Psoas muscle (tissue), 8 donors: ENCODE measurements around the gene LEUTX. TPM values are rescaled to one million over a fixed set of nuclear protein-coding genes. Genes with fewer than 3 reads are reported as not detected.

Source experiments
- ATAC-seq, 4 donors: fragments of 200-7000 bp; cut with Tn5 transposase; one replicate each; pipeline ENCODE4 v1.9.1; 2020; ENCODE audit warnings: moderate library complexity in 3 of 4, mild to moderate bottlenecking in 2 of 4
- DNase-seq, 2 donors: peaks; one replicate each; pipeline ENCODE4 v3.0.0-alpha.2; 2020
- H3K27ac ChIP-seq: fragments of 200-600 bp; one replicate; pipeline ENCODE4 v1.8.0; 2022
- H3K27me3 ChIP-seq, 3 donors: fragments of 200-600 bp in 1 of 3; one replicate each; pipeline versions ENCODE4 v1.6.1 to v1.8.0; 2013 to 2022; ENCODE audit warnings: low read length in 2 of 3, mild to moderate bottlenecking in 2 of 3, moderate library complexity in 1 of 3; ENCODE audit not compliant: insufficient read depth in 3 of 3
- H3K36me3 ChIP-seq, 2 donors: fragments of 200-600 bp in 1 of 2; one replicate each; pipeline versions ENCODE4 v1.6.1 to v1.8.0; 2013 to 2022; ENCODE audit warnings: low read depth in 1 of 2, mild to moderate bottlenecking in 1 of 2, moderate library complexity in 1 of 2; ENCODE audit not compliant: insufficient read depth in 1 of 2
- H3K4me1 ChIP-seq: fragments of 200-600 bp; one replicate; pipeline ENCODE4 v1.8.0; 2022
- H3K4me3 ChIP-seq: fragments of 200-600 bp; one replicate; pipeline ENCODE4 v1.8.0; 2022; ENCODE audit warnings: mild to moderate bottlenecking
- H3K9me3 ChIP-seq: fragments of 200-600 bp; one replicate; pipeline ENCODE4 v1.8.0; 2022
- WGBS, 3 donors: extraction: QIAGEN DNeasy Blood & Tissue Kit; methylation state at CpG; one replicate each; pipeline versions ENCODE4 v1.1.6 to v1.1.7; 2013; 5-methylcytosine and 5-hydroxymethylcytosine counted together
- intact Hi-C, 2 donors: fragments of 100-400 bp; cut with DNase I; formaldehyde crosslinking; loops; one replicate each; pipeline versions ENCODE4 v1.11.0 to v1.14.2; 2022
- polyA plus RNA-seq, 3 donors: library from polyadenylated mRNA; stranded (reverse); fragments of 200-250 nt; gene quantifications; one replicate each; pipeline ENCODE4 v1.2.3, GENCODE V29; 2013
- total RNA-seq, 4 donors: library from RNA; stranded (reverse); fragmentation: NEBNext Ultra II Directional in 2 of 4; extraction: Animal tissue kit (Norgen Biotek cat#: 25700) in 2 of 4; gene quantifications; one replicate each; pipeline versions ENCODE4 v1.2.1 to v1.2.4, GENCODE V29; 2021 to 2023
- TF ChIP-seq, protein P1 (sequence below): fragments of 200-600 bp; IDR thresholded peaks from one replicate; pipeline ENCODE4 v1.8.0; 2022; ENCODE audit warnings: antibody characterized with exemption
- donor health status: healthy with polysubstance abuse.
- donor health status: DM: no; HTN: no; CAD: no; lungs with moderate emphysema.
- donor health status: Bipolar disorder and iron deficiency.
- donor health status: healthy.
- donor health status: DM: yes; HTN: yes; CAD: no.
- donor health status: DM: no; HTN: no; CAD: no.
- donor health status: DM: no; HTN: no; CAD: no.
- donor health status: DM: yes; HTN: yes; CAD: no.

Gene LEUTX
- total and polyA plus RNA-seq, 7 donors = not detected

GRCh38 chr19:39829702-39830275, 51.1 kb downstream of the LEUTX start:
- H3K9me3 ChIP-seq = no peaks in the 10 kb centered on the region
- peaks cover 6 to 72% of the 10 kb centered on the region in 2 donors for H3K36me3 ChIP-seq
- ATAC-seq = no peak
- intact Hi-C loops = no loop called here
- peaks cover 44% of the 10 kb centered on the region for H3K4me1 ChIP-seq
- no peaks in the 10 kb centered on the region for H3K27me3 ChIP-seq
- WGBS, 3 donors = 78 to 89% (median 80%) methylated on average over 10 of the region's 10 CpGs
- H3K4me3 ChIP-seq = peak overlapping the region; percentile 28
- no peak for DNase-seq
- TF ChIP-seq, protein P1, sequence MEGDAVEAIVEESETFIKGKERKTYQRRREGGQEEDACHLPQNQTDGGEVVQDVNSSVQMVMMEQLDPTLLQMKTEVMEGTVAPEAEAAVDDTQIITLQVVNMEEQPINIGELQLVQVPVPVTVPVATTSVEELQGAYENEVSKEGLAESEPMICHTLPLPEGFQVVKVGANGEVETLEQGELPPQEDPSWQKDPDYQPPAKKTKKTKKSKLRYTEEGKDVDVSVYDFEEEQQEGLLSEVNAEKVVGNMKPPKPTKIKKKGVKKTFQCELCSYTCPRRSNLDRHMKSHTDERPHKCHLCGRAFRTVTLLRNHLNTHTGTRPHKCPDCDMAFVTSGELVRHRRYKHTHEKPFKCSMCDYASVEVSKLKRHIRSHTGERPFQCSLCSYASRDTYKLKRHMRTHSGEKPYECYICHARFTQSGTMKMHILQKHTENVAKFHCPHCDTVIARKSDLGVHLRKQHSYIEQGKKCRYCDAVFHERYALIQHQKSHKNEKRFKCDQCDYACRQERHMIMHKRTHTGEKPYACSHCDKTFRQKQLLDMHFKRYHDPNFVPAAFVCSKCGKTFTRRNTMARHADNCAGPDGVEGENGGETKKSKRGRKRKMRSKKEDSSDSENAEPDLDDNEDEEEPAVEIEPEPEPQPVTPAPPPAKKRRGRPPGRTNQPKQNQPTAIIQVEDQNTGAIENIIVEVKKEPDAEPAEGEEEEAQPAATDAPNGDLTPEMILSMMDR = no peak
- H3K27ac ChIP-seq = peak overlapping the region; percentile 88

GRCh38 chr19:39830406-39830805, 51.8 kb downstream of the LEUTX start:
- intact Hi-C loops = no loop called here
- peak overlapping the region; percentile 28 for H3K4me3 ChIP-seq
- H3K9me3 ChIP-seq = no peaks in the 10 kb centered on the region
- WGBS, 3 donors = 84 to 90% (median 85%) methylated on average over 18 of the region's 18 CpGs
- ATAC-seq (no peak), DNase-seq (no peak)
- TF ChIP-seq, protein P1 = no peak
- H3K36me3 ChIP-seq = peaks cover 6 to 75% of the 10 kb centered on the region in 2 donors
- H3K27ac ChIP-seq = peak overlapping the region; percentile 88
- no peaks in the 10 kb centered on the region for H3K27me3 ChIP-seq
- peaks cover 37% of the 10 kb centered on the region for H3K4me1 ChIP-seq

DNA sequence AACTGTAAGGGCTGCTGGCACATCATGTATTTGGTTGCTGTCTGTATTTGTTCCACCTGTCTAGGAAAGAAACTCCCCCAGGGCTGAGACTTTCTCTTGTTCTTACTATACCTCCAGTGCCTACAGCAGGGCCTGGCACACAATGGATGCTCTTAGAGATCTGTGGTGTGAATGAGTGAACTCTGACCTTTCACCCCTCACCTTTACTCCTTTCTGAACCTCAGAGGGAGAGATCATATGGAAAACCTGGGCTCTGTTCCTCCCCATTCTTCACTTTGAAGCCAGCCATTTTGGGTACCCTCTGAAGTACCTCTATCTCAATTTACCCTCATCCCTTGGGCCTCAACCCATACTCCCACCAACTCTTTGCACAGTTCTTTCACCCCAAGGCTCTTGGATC, 52.2 kb downstream of the LEUTX start:
- no peaks in the 10 kb centered on the region for H3K27me3 ChIP-seq
- peak overlapping the region; percentile 90 for H3K4me3 ChIP-seq
- H3K4me1 ChIP-seq = peaks cover 33% of the 10 kb centered on the region
- no peaks in the 10 kb centered on the region for H3K9me3 ChIP-seq
- intact Hi-C loops = no loop called here
- H3K27ac ChIP-seq = peak overlapping the region; percentile 88
- H3K36me3 ChIP-seq = peaks cover 3 to 75% of the 10 kb centered on the region in 2 donors
- TF ChIP-seq, protein P1 = no peak
- DNase-seq = no peak
- ATAC-seq = no peak

DNA sequence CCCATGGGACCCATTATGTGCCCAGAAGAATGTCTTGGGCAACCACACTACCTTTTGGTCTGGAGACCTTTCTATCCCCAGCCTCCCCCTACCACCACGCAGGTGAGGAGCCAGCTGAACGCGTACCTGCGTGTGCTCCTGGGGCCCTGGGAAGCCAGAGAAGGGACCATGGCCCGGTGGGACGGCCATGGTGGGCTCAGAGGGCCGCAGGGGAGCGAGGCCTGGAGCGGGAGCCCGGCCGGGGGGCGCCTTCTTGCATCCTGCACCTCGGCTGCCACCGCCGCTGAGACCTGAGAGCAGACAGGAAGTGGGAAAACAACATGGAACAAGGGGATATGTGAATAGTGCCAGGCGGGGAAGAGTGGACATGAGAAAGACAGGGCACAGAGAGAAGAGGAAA, 53.0 kb downstream of the LEUTX start:
- H3K27me3 ChIP-seq = no peaks in the 10 kb centered on the region
- TF ChIP-seq, protein P1 = no peak
- peak overlapping the region; percentile 90 for H3K4me3 ChIP-seq
- no peaks in the 10 kb centered on the region for H3K9me3 ChIP-seq
- H3K36me3 ChIP-seq = peaks cover 3 to 75% of the 10 kb centered on the region in 2 donors
- ATAC-seq = no peak
- WGBS, 3 donors = 75 to 82% (median 82%) methylated on average over 16 of the region's 16 CpGs
- intact Hi-C loops = loop anchor here in 1 of 2 donors (2.0 kb wide), 1 partner anchor 29 kb away; no protein-coding TSS in a partner anchor
- peaks cover 28% of the 10 kb centered on the region for H3K4me1 ChIP-seq
- no peak for DNase-seq
- peak overlapping the region; percentile 88 for H3K27ac ChIP-seq
